HepG2 (cell line): ENCODE data around the gene TXNL4B. TPM values are rescaled to one million over a fixed set of nuclear protein-coding genes. Genes with fewer than 3 reads are reported as not detected.
A peak's percentile ranks its signal among the peaks of the same experiment; 100 is the strongest.

Source experiments
- ARNTL ChIP-seq: sonication (generic); formaldehyde crosslinking; IDR thresholded peaks from 2 replicates; pipeline ENCODE4 v1.4.0; 2020; ENCODE audit warnings: mild to moderate bottlenecking, missing genetic modification reagents
- ATF6 ChIP-seq: sonication (generic); formaldehyde crosslinking; conservative IDR thresholded peaks from 2 replicates; pipeline ENCODE4 v1.4.0; 2020; ENCODE audit warnings: missing genetic modification reagents
- DR1 ChIP-seq: sonication (generic); formaldehyde crosslinking; IDR thresholded peaks from 2 replicates; pipeline ENCODE4 v1.8.0; 2021; ENCODE audit warnings: mild to moderate bottlenecking, missing genetic modification reagents, inconsistent platforms
- DZIP1 ChIP-seq: sonication (generic); formaldehyde crosslinking; IDR thresholded peaks from 2 replicates; pipeline ENCODE4 v1.5.0; 2020; ENCODE audit warnings: mild to moderate bottlenecking, missing genetic modification reagents
- JUNB ChIP-seq: sonication (generic); formaldehyde crosslinking; IDR thresholded peaks from 2 replicates; pipeline ENCODE4 v1.8.0; 2022; ENCODE audit warnings: missing genetic modification reagents, mild to moderate bottlenecking, borderline replicate concordance
- MNT ChIP-seq: fragments of 450-650 bp; IDR thresholded peaks from 2 replicates; pipeline ENCODE4 v1.6.1; 2016
- PCBP1 ChIP-seq: fragments of 200-400 bp; formaldehyde crosslinking; IDR thresholded peaks from 2 replicates; pipeline ENCODE4 v1.6.1; 2017; ENCODE audit warnings: mild to moderate bottlenecking, low read depth, low read length, borderline replicate concordance
- SMARCE1 ChIP-seq: fragments of 450-650 bp; IDR thresholded peaks from 2 replicates; pipeline ENCODE4 v1.6.1; 2017; ENCODE audit warnings: borderline replicate concordance
- THAP11 ChIP-seq: IDR thresholded peaks from 2 replicates; pipeline ENCODE4 v1.6.1; 2016; ENCODE audit warnings: missing biosample characterization, missing genetic modification reagents
- ZNF280D ChIP-seq: sonication (generic); formaldehyde crosslinking; IDR thresholded peaks from 2 replicates; pipeline ENCODE4 v1.5.1; 2020; ENCODE audit warnings: mild to moderate bottlenecking, missing genetic modification reagents
- ZNF574 ChIP-seq: sonication (generic); formaldehyde crosslinking; IDR thresholded peaks from 2 replicates; pipeline ENCODE4 v1.4.0; 2020; ENCODE audit warnings: missing genetic modification reagents
- ZNF773 ChIP-seq: sonication (generic); formaldehyde crosslinking; IDR thresholded peaks from 2 replicates; pipeline ENCODE4 v1.4.0; 2020; ENCODE audit warnings: missing genetic modification reagents, borderline replicate concordance
- ZNF776 ChIP-seq: sonication (generic); formaldehyde crosslinking; IDR thresholded peaks from 2 replicates; pipeline ENCODE4 v1.4.0; 2020; ENCODE audit warnings: mild to moderate bottlenecking, missing genetic modification reagents
- ZNF878 ChIP-seq: sonication (generic); formaldehyde crosslinking; IDR thresholded peaks from 2 replicates; pipeline ENCODE4 v1.8.1; 2023; ENCODE audit warnings: mild to moderate bottlenecking, missing genetic modification reagents, moderate library complexity
- ZSCAN25 ChIP-seq: sonication (generic); formaldehyde crosslinking; IDR thresholded peaks from 2 replicates; pipeline ENCODE4 v1.8.0; 2022; ENCODE audit warnings: mild to moderate bottlenecking, missing genetic modification reagents
- polyA plus RNA-seq, 8 experiments: library from polyadenylated mRNA; depleted of rRNA in 3 of 8; stranded (reverse) in 7 of 8; unstranded in 1 of 8; fragments of >200 nt; fragmentation: Illumina TruSeq in 4 of 8; extraction: Trizol in 4 of 8; gene quantifications; 2 replicates each; pipeline versions ENCODE4 v1.2.1 to v1.2.3, GENCODE V29; 2011 to 2016; ENCODE audit warnings: low read depth in 4 of 8, missing spikeins in 1 of 8, mixed read lengths in 1 of 8; ENCODE audit not compliant: insufficient read depth in 1 of 8
- total RNA-seq, 5 experiments: library from RNA; depleted of rRNA; stranded (reverse); fragments of >200 nt; fragmentation: Illumina TruSeq; extraction: Trizol; gene quantifications; 2 replicates each; pipeline ENCODE4 v1.2.3, GENCODE V29; 2016; ENCODE audit warnings: low read depth in 1 of 5

Gene TXNL4B
- total and polyA plus RNA-seq, 2 of the 13 experiments (the other 11 are each of a cell fraction or from before 2014, with no cell fraction given), result 17.4 to 18.3 TPM

- TF ChIP-seq ATF6 (no peak), ZNF776 (CRISPR knock-in tag) (peak; percentile 75; the same call in 1 of the 2 replicates), ZNF574 (CRISPR knock-in tag) (peak; percentile 99), JUNB (CRISPR knock-in tag) (no peak), DZIP1 (peak; percentile 22; the same call in 1 of the 2 replicates), THAP11 (peak; percentile 96), ZNF878 (CRISPR knock-in tag) (peak; percentile 93), PCBP1 (peak; percentile 17; the same call in 1 of the 2 replicates), ZSCAN25 (CRISPR knock-in tag) (peak; percentile 63), DR1 (peak; percentile 64), SMARCE1 (no peak), ARNTL (CRISPR knock-in tag) (no peak), ZNF773 (CRISPR knock-in tag) (peak; percentile 28; the same call in 1 of the 2 replicates), MNT (peak; percentile 45), ZNF280D (CRISPR knock-in tag) (0 out of 2 replicates have a peak, but pooled peaks have one; percentile 47)
Observed at GRCh38 chr16:72093448-72094265, at the start of gene TXNL4B, which contains the start of gene DHX38 (continued).
